GM12865 (cell line): Measurements from ENCODE around the gene TCF23.
"Not testable (repeated sequence)": the region's sequence is repeated elsewhere in the genome, so short reads cannot be mapped to it uniquely, and the experiment has no call there.

ENCODE experiments used
- DNase-seq: peaks from one replicate; pipeline ENCODE4 v3.0.0; 2010; ENCODE audit warnings: low read depth
- H3K4me3 ChIP-seq: 2 replicates; pipeline ENCODE4 v1.5.1; 2011; ENCODE audit warnings: mild to moderate bottlenecking, low read depth, low read length, control low read depth
- CTCF ChIP-seq: IDR thresholded peaks from 2 replicates; pipeline ENCODE4 v1.5.1; 2011; ENCODE audit warnings: low read length, control low read depth, low read depth, inconsistent platforms; ENCODE audit not compliant: insufficient read depth; ENCODE audit errors: missing control alignments

The TCF23 gene

GRCh38 chr2:27175330-27175729 is 26.5 kb downstream of the TCF23 start:
- TF ChIP-seq CTCF: no peak
- no peak overlapping the region for H3K4me3 ChIP-seq
- DNase-seq: no peak

- DNase-seq, H3K4me3 ChIP-seq: not testable (repeated sequence)
These were observed 27.0 kb downstream of the TCF23 start for GRCh38 chr2:27175781-27176180.

GRCh38 chr2:27177441-27178351 is 28.9 kb downstream of the TCF23 start:
- H3K4me3 ChIP-seq: no peak overlapping the region
- DNase-seq: no peak
- TF ChIP-seq CTCF: no peak

GRCh38 chr2:27178469-27178868 is 29.7 kb downstream of the TCF23 start:
- DNase-seq: no peak
- no peak overlapping the region for H3K4me3 ChIP-seq
- no peak for TF ChIP-seq CTCF

- TF ChIP-seq CTCF: no peak
- no peak overlapping the region for H3K4me3 ChIP-seq
- no peak for DNase-seq
These were observed 30.7 kb downstream of the TCF23 start for GRCh38 chr2:27179344-27180000.

- TF ChIP-seq CTCF: no peak
- H3K4me3 ChIP-seq: no peak overlapping the region
- no peak for DNase-seq
These were observed 33.5 kb downstream of the TCF23 start for GRCh38 chr2:27182346-27182745.

GRCh38 chr2:27184115-27184514 is 35.3 kb downstream of the TCF23 start:
- no peak for DNase-seq
- H3K4me3 ChIP-seq: no peak overlapping the region
- TF ChIP-seq CTCF: no peak
